GM21423 (cell line): Measurements from ENCODE around the gene CCND1.

Experiments used
- ATAC-seq: cut with Tn5 transposase; IDR thresholded peaks from one replicate; pipeline ENCODE4 v1.9.1; 2021; ENCODE audit warnings: mild to moderate bottlenecking, moderate library complexity; ENCODE audit not compliant: unreplicated experiment

CCND1 gene

GRCh38 chr11:69651834-69652620 is 11.1 kb downstream of the CCND1 start:
- no peak for ATAC-seq

- ATAC-seq = no peak
These were observed 12.0 kb downstream of the CCND1 start for GRCh38 chr11:69652999-69653398.

- no peak for ATAC-seq
These were observed 12.5 kb downstream of the CCND1 start for GRCh38 chr11:69653406-69653960.

GRCh38 chr11:69654001-69654659 is 13.2 kb downstream of the CCND1 start:
- ATAC-seq = no peak

GRCh38 chr11:69654660-69655478 is 13.9 kb downstream of the CCND1 start:
- ATAC-seq = no peak

GRCh38 chr11:69655479-69656428 is 14.8 kb downstream of the CCND1 start:
- ATAC-seq = no peak

- no peak for ATAC-seq
These were observed 15.8 kb downstream of the CCND1 start for GRCh38 chr11:69656536-69657455.

- ATAC-seq = no peak
These were observed 16.5 kb downstream of the CCND1 start for GRCh38 chr11:69657456-69657910.

GRCh38 chr11:69657911-69658625 is 17.1 kb downstream of the CCND1 start:
- ATAC-seq = no peak

- no peak for ATAC-seq
These were observed 17.9 kb downstream of the CCND1 start for GRCh38 chr11:69658626-69659450.

GRCh38 chr11:69659591-69659990 is 18.6 kb downstream of the CCND1 start:
- no peak for ATAC-seq

- ATAC-seq = no peak
These were observed 19.1 kb downstream of the CCND1 start for GRCh38 chr11:69660001-69660500.

GRCh38 chr11:69661413-69661715 is 20.4 kb downstream of the CCND1 start:
- no peak for ATAC-seq

- ATAC-seq = no peak
These were observed 21.2 kb downstream of the CCND1 start for GRCh38 chr11:69662021-69662698.

GRCh38 chr11:69662806-69663205 is 21.9 kb downstream of the CCND1 start:
- ATAC-seq = no peak

- ATAC-seq = no peak
These were observed 22.4 kb downstream of the CCND1 start for GRCh38 chr11:69663326-69663725.
